Superior temporal gyrus (tissue), 1 donor: ENCODE results near the gene OR52E6.

Experiments used
- DNase-seq: peaks from one replicate; pipeline ENCODE4 v3.0.0-alpha.2; 2016; ENCODE audit errors: extremely low spot score

OR52E6 gene

DNA sequence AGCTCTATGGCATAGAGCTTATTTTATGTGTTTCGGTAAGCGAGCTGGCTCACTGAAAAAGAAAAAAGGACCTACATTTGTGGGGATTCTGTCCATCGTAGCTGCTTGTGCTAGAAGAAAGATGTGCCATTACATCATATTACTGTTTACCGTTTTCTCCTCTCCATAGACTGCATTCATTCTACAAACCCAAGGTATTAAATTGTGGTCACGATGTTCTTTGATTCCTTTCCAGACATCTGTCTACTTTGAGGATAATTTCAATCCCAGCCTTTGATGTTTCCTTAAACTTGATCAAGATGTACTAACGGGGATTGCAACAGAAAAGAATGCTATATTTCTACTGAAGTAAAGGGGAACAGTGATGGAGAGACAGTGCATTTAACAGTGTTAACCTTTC lies 45.2 kb downstream of the OR52E6 start:
- DNase-seq = no peak

DNA sequence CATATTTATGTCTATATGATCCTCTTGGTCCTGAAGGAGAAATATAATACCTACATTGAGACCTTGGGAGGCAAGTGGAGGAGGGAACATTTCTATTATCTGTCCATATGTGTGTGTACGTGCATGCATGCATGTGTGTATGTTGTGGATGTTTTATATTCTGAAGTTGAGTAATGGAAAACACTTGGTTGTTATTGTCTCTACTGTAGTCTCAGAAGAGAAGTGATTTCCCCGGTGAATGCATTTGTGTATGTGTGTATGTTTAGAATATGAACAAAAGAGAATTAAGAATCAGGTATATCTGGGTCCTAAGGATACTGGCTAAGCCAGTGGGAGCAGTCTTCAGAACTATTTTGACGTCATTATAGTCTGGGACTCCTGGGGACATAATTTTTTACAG lies 50.5 kb downstream of the OR52E6 start, which contains the start of gene OR52N1:
OR52N1 (minus strand) TSS at position 101 of the 400 bp plus-strand sequence. CDS start 2,449 bp downstream, outside the sequence.
- no peak for DNase-seq
